HG03432 (cell line): Measurements from ENCODE around the gene HTT-AS.

Source experiments
- ATAC-seq: cut with Tn5 transposase; IDR thresholded peaks from one replicate; pipeline ENCODE4 v1.9.1; 2021; ENCODE audit warnings: mild to moderate bottlenecking, moderate library complexity; ENCODE audit not compliant: unreplicated experiment

The HTT-AS gene

DNA sequence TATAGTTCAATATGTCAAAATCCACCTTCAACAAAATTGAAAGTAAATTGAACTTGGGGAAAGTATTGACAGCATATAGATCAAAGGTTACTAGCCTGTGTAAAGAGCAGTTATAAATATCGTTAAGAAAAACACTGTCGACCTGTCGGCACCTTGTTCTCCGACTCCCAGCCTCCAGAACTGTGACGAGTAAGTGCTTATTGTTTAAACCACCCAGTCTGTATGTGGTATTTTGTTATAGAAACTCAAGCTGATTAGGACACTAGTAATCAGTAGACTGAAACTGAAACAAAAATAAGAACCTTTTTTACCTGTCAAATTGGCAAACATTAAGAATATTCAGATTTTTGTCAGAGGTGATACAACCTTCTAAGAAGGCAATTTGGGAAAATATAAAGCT, 17.1 kb upstream of the HTT-AS start:
- no peak for ATAC-seq

DNA sequence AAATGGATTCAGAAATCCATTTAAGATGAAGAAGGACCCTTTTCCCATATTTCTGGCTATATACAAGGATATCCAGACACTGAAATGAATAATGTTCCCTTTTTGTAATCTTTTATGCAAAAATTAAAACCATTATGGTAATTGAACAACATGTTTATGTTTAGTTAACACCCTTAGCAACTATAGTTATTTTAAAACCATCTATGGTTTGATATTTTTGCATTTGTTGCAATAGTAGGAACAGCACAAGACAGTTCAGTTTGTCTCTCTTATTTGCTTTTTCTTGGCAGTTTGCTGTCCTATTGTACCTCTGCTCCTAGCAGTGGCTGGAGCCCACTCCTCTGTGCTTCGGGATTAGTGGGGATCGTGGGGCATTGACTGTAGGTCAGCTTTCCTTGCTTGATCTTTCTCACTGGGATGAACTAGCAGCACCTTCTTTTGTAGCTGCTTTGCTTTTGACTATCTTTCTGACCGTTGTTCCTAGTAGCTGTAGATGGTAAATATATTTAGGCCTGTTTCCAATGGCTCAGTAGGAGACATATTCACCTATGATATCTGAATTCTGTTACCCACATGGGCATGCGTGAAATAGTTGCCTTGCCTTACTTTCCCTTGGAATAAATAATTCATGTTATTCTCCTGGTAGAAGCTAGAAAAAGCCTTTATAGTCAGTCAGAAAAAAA, 12.9 kb upstream of the HTT-AS start:
- no peak for ATAC-seq

DNA sequence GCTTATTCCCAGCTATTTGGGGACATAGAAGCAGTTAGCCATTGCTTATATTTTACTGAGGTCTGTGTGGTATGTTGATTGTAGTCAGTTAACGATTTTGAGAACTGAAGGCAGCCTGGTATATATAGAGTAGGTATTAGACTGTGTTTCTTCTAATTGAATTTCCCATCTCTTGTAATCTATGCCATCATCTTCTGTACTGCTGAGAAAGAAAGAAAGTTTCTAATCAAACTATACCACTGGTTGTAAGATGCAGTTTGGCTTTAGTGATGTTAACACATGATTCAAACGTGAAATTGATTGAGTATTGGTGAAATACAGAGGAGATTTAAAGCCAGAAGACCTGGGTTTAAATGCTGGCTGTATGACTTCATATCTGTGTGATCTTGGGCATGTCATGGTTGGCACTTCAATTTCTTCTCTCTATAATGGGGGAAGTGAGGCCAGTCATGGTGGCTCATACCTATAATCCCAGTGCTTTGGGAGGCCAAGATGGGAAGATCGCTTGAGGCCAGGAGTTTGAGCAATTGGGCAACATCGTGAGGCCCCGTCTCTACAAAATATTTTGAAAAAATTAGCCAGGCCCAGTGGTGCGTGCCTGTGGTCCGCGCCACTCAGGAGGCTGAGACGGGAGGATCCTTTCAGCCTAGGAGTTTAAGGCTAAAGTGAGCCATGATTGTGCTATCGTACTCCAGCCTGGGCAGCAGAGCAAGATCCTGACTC, 11.8 kb upstream of the HTT-AS start:
- no peak for ATAC-seq

DNA sequence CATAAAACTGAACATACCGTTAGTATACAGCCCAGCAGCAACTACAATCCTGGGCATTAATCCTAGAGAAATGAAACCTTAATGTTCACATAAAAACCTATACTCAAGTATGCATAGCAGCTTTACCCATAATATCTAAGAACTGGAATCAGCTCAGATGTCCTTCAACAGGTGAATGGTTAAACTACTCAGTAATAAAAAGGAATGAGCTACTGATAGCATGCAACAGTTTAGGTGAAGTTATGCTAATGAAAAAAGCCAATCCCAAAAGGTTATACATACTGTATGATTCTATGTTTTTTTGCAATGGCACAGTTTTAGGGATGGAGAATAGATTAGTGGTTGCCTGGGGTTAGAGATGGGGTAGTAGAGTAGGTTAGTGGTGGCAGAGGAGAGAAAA, 9.4 kb upstream of the HTT-AS start:
- ATAC-seq: no peak

DNA sequence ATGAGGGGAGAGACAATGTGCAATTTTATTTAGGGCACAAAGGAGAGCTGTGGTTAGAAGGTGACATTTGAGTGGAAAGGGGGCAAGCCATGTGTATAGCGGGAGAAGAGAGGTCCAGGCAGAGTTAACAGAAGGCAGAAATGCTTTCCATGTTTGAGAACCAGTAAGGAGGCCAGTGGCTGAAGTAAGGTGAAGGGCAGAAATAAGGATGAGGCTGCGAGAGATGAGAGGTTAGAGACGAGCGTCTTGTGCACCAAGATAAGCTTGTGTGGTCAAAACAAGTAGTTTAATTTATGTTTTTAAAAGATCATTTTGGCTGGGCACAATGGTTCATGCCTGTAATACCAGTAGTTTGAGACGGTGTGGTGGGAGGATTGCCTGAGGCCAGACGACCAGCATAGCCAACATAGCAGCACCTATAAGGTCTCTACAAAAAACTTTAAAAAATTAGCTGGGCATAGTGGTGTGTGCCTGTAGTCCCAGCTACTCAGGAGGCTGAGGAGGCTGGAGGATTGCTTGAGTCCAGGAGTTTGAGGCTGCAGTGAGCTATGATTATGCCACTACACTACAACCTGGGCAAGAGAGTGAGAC, 8.7 kb upstream of the HTT-AS start:
- ATAC-seq: no peak

DNA sequence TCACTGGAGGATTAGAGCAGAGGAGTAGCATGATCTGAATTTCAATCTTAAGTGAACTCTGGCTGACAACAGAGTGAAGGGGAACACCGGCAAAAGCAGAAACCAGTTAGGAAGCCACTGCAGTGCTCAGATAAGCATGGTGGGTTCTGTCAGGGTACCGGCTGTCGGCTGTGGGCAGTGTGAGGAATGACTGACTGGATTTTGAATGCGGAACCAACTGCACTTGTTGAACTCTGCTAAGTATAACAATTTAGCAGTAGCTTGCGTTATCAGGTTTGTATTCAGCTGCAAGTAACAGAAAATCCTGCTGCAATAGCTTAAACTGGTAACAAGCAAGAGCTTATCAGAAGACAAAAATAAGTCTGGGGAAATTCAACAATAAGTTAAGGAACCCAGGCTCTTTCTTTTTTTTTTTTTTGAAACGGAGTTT, 5.4 kb upstream of the HTT-AS start:
- ATAC-seq: no peak

DNA sequence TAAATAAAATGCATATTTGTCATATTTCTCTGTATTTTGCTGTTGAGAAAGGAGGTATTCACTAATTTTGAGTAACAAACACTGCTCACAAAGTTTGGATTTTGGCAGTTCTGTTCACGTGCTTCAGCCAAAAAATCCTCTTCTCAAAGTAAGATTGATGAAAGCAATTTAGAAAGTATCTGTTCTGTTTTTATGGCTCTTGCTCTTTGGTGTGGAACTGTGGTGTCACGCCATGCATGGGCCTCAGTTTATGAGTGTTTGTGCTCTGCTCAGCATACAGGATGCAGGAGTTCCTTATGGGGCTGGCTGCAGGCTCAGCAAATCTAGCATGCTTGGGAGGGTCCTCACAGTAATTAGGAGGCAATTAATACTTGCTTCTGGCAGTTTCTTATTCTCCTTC, 3.5 kb upstream of the HTT-AS start:
- peak; percentile 29 for ATAC-seq

DNA sequence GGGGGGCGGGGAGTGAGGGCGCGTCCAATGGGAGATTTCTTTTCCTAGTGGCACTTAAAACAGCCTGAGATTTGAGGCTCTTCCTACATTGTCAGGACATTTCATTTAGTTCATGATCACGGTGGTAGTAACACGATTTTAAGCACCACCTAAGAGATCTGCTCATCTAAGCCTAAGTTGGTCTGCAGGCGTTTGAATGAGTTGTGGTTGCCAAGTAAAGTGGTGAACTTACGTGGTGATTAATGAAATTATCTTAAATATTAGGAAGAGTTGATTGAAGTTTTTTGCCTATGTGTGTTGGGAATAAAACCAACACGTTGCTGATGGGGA, 1.3 kb upstream of the HTT-AS start:
- ATAC-seq: no peak

DNA sequence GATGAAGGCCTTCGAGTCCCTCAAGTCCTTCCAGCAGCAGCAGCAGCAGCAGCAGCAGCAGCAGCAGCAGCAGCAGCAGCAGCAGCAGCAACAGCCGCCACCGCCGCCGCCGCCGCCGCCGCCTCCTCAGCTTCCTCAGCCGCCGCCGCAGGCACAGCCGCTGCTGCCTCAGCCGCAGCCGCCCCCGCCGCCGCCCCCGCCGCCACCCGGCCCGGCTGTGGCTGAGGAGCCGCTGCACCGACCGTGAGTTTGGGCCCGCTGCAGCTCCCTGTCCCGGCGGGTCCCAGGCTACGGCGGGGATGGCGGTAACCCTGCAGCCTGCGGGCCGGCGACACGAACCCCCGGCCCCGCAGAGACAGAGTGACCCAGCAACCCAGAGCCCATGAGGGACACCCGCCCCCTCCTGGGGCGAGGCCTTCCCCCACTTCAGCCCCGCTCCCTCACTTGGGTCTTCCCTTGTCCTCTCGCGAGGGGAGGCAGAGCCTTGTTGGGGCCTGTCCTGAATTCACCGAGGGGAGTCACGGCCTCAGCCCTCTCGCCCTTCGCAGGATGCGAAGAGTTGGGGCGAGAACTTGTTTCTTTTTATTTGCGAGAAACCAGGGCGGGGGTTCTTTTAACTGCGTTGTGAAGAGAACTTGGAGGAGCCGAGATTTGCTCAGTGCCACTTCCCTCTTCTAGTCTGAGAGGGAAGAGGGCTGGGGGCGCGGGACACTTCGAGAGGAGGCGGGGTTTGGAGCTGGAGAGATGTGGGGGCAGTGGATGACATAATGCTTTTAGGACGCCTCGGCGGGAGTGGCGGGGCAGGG, 711 bp upstream of the HTT-AS start:
- ATAC-seq: peak; percentile 6

DNA sequence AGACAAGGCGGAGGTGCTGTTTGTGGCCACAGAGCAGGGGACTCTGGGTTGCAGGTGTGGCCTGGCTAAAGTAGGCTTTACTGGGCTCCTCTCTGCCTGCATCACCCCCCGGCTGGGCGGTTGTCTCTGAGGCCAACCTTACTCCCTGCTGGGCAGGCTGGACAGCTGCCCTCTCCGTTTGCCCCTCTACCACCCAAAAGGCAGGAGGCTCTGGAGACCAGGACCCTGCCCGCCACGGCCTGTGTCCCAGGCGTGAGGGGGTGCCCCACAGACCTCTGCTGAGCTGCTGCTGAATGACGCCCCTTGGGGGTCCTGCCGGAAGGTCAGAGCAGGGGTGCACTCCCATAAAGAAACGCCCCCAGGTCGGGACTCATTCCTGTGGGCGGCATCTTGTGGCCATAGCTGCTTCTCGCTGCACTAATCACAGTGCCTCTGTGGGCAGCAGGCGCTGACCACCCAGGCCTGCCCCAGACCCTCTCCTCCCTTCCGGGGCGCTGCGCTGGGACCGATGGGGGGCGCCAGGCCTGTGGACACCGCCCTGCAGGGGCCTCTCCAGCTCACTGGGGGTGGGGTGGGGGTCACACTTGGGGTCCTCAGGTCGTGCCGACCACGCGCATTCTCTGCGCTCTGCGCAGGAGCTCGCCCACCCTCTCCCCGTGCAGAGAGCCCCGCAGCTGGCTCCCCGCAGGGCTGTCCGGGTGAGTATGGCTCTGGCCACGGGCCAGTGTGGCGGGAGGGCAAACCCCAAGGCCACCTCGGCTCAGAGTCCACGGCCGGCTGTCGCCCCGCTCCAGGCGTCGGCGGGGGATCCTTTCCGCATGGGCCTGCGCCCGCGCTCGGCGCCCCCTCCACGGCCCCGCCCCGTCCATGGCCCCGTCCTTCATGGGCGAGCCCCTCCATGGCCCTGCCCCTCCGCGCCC, 920 bp downstream of the HTT-AS start:
- peak; percentile 26 for ATAC-seq

DNA sequence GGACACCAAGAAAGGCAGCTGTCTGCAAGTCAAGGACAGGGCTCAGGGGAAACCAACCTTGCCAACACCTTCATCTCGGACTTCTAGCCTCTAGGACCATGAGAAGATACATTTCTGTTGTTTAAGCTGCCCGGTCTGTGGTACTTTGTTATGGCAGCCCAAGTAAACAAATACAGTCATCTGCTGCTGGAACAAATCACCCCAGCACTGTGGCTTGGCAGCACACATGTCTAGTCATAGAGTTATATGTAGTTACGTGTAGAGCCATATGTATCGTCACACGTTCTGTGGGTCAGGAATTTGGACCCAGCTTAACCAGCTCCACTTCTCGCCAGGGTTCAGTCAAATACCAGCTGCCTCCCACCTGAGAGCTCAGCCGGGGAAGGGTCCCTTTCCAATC, 2.5 kb downstream of the HTT-AS start:
- ATAC-seq: no peak

DNA sequence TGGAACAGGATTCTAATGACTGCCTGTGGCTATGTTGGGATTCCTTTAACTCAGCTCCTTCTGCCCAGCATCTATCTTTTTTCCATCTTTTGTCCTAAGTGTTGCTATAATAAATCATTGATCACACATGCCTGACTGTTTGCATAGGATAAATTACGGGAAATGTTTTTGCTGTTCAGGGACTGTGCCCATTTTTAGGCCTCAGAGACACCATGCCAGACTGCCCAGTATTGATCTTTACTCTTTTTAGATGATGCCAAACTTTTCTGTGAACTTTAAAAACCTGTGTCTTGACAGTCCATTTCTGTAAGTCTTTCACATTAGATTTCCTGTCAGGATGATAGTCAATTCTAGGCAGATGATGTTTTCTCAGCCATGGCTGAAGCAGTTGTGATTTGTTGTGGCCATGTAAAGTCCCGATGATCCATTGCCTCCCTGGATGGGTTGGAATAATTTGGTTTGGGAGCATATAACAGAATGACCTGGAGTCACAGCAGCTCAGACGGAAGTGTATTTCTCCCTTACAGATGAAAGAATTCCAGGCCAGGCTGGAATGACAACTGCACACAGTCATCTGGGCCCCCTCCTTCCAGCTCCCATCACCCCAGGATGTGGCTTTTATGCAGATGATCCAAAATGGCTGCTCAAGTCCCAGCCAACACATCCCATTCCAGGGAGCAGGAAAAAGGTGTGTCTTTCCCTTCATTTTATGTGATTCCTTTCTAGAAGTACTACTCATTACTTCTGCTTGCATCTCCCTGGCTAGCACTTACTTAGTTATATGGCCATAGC, 3.4 kb downstream of the HTT-AS start:
- ATAC-seq: no peak

DNA sequence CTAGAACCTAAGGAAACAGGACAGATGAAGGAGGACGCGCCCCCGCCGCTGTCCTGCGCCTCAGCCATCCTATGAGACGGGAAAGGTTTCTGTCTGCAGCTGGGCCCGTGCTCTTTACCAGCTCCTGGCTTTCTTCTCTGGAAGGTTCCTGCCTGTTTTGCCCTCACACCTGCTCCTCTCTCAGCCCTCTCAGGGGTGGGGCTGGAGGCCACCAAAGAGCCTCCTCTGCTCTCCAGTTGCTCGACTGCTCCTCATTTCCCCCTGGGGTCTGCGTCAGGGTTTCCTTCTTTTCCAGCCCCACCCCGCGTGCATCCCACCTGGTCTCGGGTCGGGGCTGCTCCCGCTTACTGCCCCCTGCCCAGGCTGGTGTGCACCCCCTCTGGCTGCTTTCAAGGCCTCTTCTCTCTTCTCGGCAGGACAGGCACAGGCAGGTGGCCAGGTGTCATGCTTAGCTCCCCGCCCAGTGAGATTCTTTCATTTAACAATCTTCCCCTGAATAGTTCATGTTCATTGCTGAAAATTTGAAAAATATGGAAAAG, 4.6 kb downstream of the HTT-AS start:
- ATAC-seq: no peak

DNA sequence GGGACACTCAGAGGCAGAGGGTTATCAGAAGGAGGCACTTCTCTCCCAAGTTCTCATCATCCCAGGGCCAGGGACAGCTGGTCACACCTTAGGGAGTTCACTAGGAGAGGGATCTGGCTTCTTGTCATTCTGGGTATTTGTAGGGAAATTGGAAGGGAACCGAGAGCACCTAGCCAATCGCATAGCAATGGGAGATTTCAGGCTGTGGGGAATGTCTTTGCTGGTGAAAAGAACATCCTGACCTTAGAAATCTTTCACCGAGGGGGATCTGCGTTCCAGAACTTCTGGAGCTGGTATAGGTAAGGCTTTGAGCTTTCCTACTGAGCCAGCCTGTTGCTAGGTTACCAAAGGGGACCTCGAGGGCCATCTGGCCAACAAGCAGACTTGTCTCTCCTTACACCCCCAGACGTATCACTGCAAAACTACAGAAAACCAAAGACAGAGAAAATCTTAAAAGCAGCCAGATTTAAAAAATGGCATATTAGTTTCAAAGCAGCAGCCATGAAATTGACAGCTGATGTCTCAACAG, 6.8 kb downstream of the HTT-AS start:
- ATAC-seq: no peak

DNA sequence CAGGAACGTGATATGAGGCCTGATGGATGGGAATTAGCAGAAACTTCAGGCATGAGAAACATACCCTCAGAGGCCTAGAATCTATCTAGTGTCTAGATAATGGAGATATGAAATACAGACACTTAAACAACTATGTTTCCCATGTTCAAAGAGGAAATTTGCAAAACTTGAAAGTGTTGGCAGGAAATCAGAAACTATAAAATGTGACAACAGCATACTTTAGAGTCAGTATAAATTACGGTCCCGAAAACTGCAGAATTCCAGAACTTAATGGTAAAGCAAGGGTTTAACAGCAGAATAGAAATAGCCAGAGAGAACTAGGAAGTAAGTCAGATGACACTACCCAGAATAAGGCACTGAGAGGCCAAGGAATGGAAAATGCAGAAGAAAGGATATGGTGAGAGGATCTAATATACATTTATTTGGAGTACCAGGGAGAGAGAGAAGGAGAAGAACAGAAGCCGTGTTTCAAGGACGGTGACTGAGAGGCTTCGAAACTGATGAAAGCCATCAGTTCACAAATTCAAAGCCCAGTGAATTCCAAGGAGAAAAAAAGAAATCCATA, 7.4 kb downstream of the HTT-AS start:
- no peak for ATAC-seq

DNA sequence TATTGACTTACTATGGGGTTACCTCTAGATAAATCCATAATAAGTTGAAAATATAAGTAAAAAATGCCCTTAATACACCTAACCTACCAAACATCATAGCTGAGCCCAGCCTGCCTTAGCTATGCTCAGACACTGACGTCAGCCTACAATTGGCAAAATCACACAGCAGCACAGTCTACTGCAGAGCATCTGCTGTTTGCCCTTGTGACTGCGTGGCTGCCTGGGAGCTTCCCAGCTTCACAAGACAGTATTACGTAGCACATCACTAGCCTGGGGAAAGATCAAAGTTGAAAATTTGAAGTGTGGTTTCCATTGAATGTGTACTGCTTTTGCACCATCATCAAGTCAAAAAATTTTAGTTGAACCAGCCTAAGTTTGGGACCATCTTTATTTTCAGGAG, 8.8 kb downstream of the HTT-AS start:
- ATAC-seq: no peak

DNA sequence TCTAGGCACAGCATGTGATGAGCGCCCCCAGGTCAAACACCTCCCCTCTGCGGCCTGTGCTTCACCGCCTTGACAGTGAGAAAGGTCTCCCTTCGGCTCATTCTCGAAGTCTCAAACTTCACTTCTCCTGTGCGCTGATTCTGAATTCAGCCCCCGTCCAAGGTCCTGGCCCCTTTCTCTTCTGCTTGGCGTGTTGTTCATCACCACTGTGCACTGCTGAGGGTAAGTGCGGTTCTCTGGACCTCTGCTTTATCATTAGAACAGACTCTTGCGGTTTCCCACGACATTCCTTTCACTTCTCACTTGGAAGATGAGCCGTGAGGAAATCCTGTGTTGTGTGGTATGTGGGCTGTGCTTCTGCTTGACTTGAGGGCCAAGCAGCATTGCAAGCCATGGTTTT, 11.9 kb downstream of the HTT-AS start:
- ATAC-seq: no peak

DNA sequence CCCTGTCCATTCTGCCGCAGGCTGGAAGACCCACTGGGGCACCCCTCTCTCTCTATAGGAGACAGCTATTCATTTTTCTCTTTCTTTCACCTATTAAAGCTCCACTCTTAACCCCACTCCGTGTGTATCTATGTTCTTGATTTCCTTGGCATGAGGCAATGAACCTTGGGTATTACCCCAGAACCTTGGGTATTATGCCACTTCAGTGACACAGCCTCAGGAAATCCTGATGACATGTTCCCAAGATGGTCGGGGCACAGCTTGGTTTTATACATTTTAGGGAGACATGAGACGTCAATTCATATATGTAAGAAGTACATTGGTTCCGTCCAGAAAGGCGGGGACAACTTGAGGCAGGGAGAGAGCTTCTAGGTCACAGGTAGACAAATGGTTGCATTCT, 13.4 kb downstream of the HTT-AS start:
- ATAC-seq: no peak

DNA sequence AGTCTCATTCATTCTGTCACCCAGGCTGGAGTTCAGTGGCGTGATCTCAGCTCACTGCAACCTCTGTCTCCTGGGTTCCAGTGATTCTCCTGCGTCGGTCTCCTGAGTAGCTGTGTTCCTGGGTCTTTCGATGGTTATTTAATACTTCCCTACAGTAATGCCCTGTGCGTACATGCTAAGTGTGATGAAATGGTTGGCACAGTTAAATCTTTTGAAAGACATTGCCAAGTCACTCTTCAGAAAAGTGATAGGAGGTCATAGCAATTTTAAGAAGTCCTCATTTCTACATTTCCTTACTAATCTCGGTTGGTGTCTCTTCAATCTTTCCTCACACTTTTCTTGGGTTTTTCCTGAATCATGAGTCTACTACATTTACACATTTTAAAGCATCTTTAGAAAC, 14.4 kb downstream of the HTT-AS start:
- ATAC-seq: no peak
